Type B pancreatic cell (in vitro differentiated cells): Measurements from ENCODE around the gene BAZ1A. TPM values are rescaled to one million over a fixed set of nuclear protein-coding genes. Genes with fewer than 3 reads are reported as not detected.

ENCODE experiments used
- DNase-seq: peaks from one replicate; pipeline ENCODE4 v3.0.0; 2021; ENCODE audit warnings: mixed read lengths; ENCODE audit not compliant: unreplicated experiment; ENCODE audit errors: extremely low spot score
- H3K27ac Mint-ChIP-seq: 2 replicates; pipeline ENCODE4 v1.8.0; 2021; ENCODE audit warnings: mild to moderate bottlenecking, mixed read lengths
- H3K27me3 Mint-ChIP-seq: 2 replicates; pipeline ENCODE4 v1.8.0; 2021; ENCODE audit warnings: mixed read lengths
- H3K36me3 Mint-ChIP-seq: 2 replicates; pipeline ENCODE4 v1.8.0; 2021; ENCODE audit warnings: mixed read lengths
- H3K4me1 Mint-ChIP-seq: one replicate; pipeline ENCODE4 v1.8.0; 2021; ENCODE audit warnings: mixed read lengths; ENCODE audit not compliant: unreplicated experiment
- H3K4me3 Mint-ChIP-seq: 2 replicates; pipeline ENCODE4 v1.8.0; 2021; ENCODE audit warnings: mild to moderate bottlenecking, mixed read lengths
- H3K9me3 Mint-ChIP-seq: 2 replicates; pipeline ENCODE4 v1.8.0; 2021; ENCODE audit warnings: mixed read lengths
- CTCF ChIP-seq: fragments of 200-600 bp; sonication (generic); conservative IDR thresholded peaks from 2 replicates; pipeline ENCODE4 v1.5.0; 2021; ENCODE audit warnings: antibody characterized with exemption, mild to moderate bottlenecking
- total RNA-seq: library from RNA; stranded (reverse); gene quantifications from 2 replicates; pipeline ENCODE4 v1.2.1, GENCODE V29; 2021; ENCODE audit warnings: low replicate concordance

BAZ1A gene
- total RNA-seq, 1 donor from 2014 or later: 28.2 TPM

GRCh38 chr14:34794941-34795340 lies 80.2 kb downstream of the BAZ1A start:
- no peaks in the 10 kb centered on the region for H3K27me3 Mint-ChIP-seq
- H3K36me3 Mint-ChIP-seq: peaks cover 22% of the 10 kb centered on the region
- no peak for DNase-seq
- no peaks in the 10 kb centered on the region for H3K4me1 Mint-ChIP-seq
- no peak overlapping the region for H3K4me3 Mint-ChIP-seq
- no peak for TF ChIP-seq CTCF
- H3K27ac Mint-ChIP-seq: no peak overlapping the region
- no peaks in the 10 kb centered on the region for H3K9me3 Mint-ChIP-seq

- TF ChIP-seq CTCF: no peak
- Mint-ChIP-seq H3K4me1 (no peaks in the 10 kb centered on the region), H3K36me3 (peaks cover 21% of the 10 kb centered on the region), H3K9me3 (no peaks in the 10 kb centered on the region), H3K27me3 (no peaks in the 10 kb centered on the region), H3K27ac (no peak overlapping the region), H3K4me3 (no peak overlapping the region)
- no peak for DNase-seq
Measured at GRCh38 chr14:34794217-34794616, 80.9 kb downstream of the BAZ1A start.

- no peaks in the 10 kb centered on the region for H3K9me3 Mint-ChIP-seq
Measured at GRCh38 chr14:34792598-34792997, 82.6 kb downstream of the BAZ1A start.

GRCh38 chr14:34785223-34786006 lies 89.7 kb downstream of the BAZ1A start:
- H3K4me3 Mint-ChIP-seq: no peak overlapping the region
- DNase-seq: no peak
- no peak overlapping the region for H3K27ac Mint-ChIP-seq
- no peaks in the 10 kb centered on the region for H3K4me1 Mint-ChIP-seq
- peaks cover 31% of the 10 kb centered on the region for H3K36me3 Mint-ChIP-seq
- no peaks in the 10 kb centered on the region for H3K9me3 Mint-ChIP-seq
- no peak for TF ChIP-seq CTCF
- H3K27me3 Mint-ChIP-seq: no peaks in the 10 kb centered on the region

More at GRCh38 chr14:34792598-34792997, 82.6 kb downstream of the BAZ1A start:
- no peaks in the 10 kb centered on the region for H3K4me1 Mint-ChIP-seq
- TF ChIP-seq CTCF: no peak
- DNase-seq: no peak
- H3K27ac Mint-ChIP-seq: no peak overlapping the region
- no peak overlapping the region for H3K4me3 Mint-ChIP-seq
- H3K27me3 Mint-ChIP-seq: no peaks in the 10 kb centered on the region
- peaks cover 16% of the 10 kb centered on the region for H3K36me3 Mint-ChIP-seq

GRCh38 chr14:34782031-34782430 lies 93.1 kb downstream of the BAZ1A start:
- DNase-seq: no peak
- no peaks in the 10 kb centered on the region for H3K27me3 Mint-ChIP-seq
- no peak overlapping the region for H3K4me3 Mint-ChIP-seq
- TF ChIP-seq CTCF: no peak
- H3K36me3 Mint-ChIP-seq: peaks cover 30% of the 10 kb centered on the region
- H3K9me3 Mint-ChIP-seq: no peaks in the 10 kb centered on the region
- no peak overlapping the region for H3K27ac Mint-ChIP-seq
- H3K4me1 Mint-ChIP-seq: no peaks in the 10 kb centered on the region
